Measurements from ENCODE around the gene PURA. TPM values are rescaled to one million over a fixed set of nuclear protein-coding genes. Genes with fewer than 3 reads are reported as not detected.

Gene PURA
- total RNA-seq, 2 donors from 2014 or later: 19.5 to 20.0 TPM

- peak; percentile 96 to 99 for DNase-seq
- ATAC-seq: peak; percentile 90
- intact Hi-C loops (cut with DNase I, micrococcal nuclease): no loop called here
Observed at GRCh38 chr5:140174465-140175366, 60.8 kb downstream of the PURA start, which contains the start of gene CYSTM1. Gene CYSTM1, plus strand, starts transcription at chr5:140175188. Its CDS starts 19,278 bp downstream, at chr5:140194466.

Other genes with a start within 250 kb of the PURA start
- 1 to 10 TPM in 1 of 2 donors, under 1 TPM in 1; 0.06 to 1.1 TPM for gene NRG2, start 70.8 kb upstream of the PURA start, total RNA-seq
- 1 to 10 TPM; 8.6 to 9.3 TPM for gene IGIP, start 11.8 kb downstream of the PURA start, total RNA-seq
- 100 to 1,000 TPM; 162 to 163 TPM for gene CYSTM1, start 61.1 kb downstream of the PURA start, total RNA-seq
- 10 to 100 TPM; 37.2 TPM for gene PFDN1, start 189.0 kb downstream of the PURA start, total RNA-seq
- gene HBEGF, start 232.5 kb downstream of the PURA start, total RNA-seq: 10 to 100 TPM; 11.4 to 11.9 TPM
- gene SLC4A9, start 246.1 kb downstream of the PURA start, total RNA-seq: under 1 TPM; 0.31 to 0.42 TPM

All from left colon (tissue), 2 donors.